DOHH2 (cell line): ENCODE measurements around the gene FAM83F.
"Not testable (repeated sequence)": the region's sequence is repeated elsewhere in the genome, so short reads cannot be mapped to it uniquely, and the experiment has no call there.

Experiments
- H3F3A ChIP-seq: fragments of 200-600 bp; sonication (generic), shearing (Covaris generic); 2 replicates; pipeline ENCODE4 v1.6.0; 2016; ENCODE audit warnings: antibody characterized with exemption, mild to moderate bottlenecking; ENCODE audit not compliant: control insufficient read depth, insufficient read depth
- H3K27ac ChIP-seq: fragments of 200-600 bp; sonication (generic); 2 replicates; pipeline ENCODE4 v1.5.1; 2014; ENCODE audit warnings: low read depth, mild to moderate bottlenecking, low read length, moderate library complexity
- H3K27me3 ChIP-seq: fragments of 200-600 bp; sonication (generic); 2 replicates; pipeline ENCODE4 v1.6.1; 2014; ENCODE audit warnings: mild to moderate bottlenecking, low read length, mixed read lengths; ENCODE audit not compliant: control insufficient read depth
- H3K36me3 ChIP-seq: fragments of 200-600 bp; sonication (generic); 2 replicates; pipeline ENCODE4 v1.6.1; 2014; ENCODE audit warnings: mild to moderate bottlenecking, low read length, moderate library complexity, mixed read lengths; ENCODE audit not compliant: control insufficient read depth
- H3K4me1 ChIP-seq: fragments of 200-600 bp; sonication (generic); 2 replicates; pipeline ENCODE4 v1.6.1; 2014; ENCODE audit warnings: mild to moderate bottlenecking, low read length, mixed read lengths; ENCODE audit not compliant: control insufficient read depth
- H3K4me2 ChIP-seq: fragments of 200-600 bp; sonication (generic); 2 replicates; pipeline ENCODE4 v1.6.0; 2014; ENCODE audit warnings: mild to moderate bottlenecking, low read length, moderate library complexity
- H3K4me3 ChIP-seq: fragments of 200-600 bp; sonication (generic); 2 replicates; pipeline ENCODE4 v1.5.1; 2014; ENCODE audit warnings: mild to moderate bottlenecking, low read length, mixed read lengths
- H3K79me2 ChIP-seq: fragments of 200-600 bp; sonication (generic); 2 replicates; pipeline ENCODE4 v1.6.1; 2014; ENCODE audit warnings: mild to moderate bottlenecking, low read length, mixed read lengths; ENCODE audit not compliant: control insufficient read depth
- H3K9me2 ChIP-seq: fragments of 200-600 bp; sonication (generic); replicated peaks from 2 replicates; pipeline ENCODE4 v1.6.1; 2014; ENCODE audit warnings: mild to moderate bottlenecking, low read length, mixed read lengths; ENCODE audit not compliant: control insufficient read depth
- H3K9me3 ChIP-seq: fragments of 200-600 bp; sonication (generic); 2 replicates; pipeline ENCODE4 v1.6.1; 2014; ENCODE audit warnings: antibody characterized with exemption, low read length, mixed read lengths; ENCODE audit not compliant: control insufficient read depth, insufficient read depth
- H4K20me1 ChIP-seq: fragments of 200-600 bp; sonication (generic); 2 replicates; pipeline ENCODE4 v1.6.0; 2014; ENCODE audit warnings: low read depth, mild to moderate bottlenecking, antibody characterized with exemption, low read length, moderate library complexity; ENCODE audit not compliant: control insufficient read depth, insufficient read depth
- CTCF ChIP-seq: fragments of 200-600 bp; sonication (generic); IDR thresholded peaks from one replicate; pipeline ENCODE4 v1.5.1; 2014; ENCODE audit warnings: antibody characterized with exemption, mild to moderate bottlenecking, low read depth, low read length; ENCODE audit not compliant: poor library complexity, severe bottlenecking
- EZH2phosphoT487 ChIP-seq: fragments of 200-600 bp; sonication (generic); IDR thresholded peaks from 2 replicates; pipeline ENCODE4 v1.6.1; 2017; ENCODE audit warnings: borderline replicate concordance, mild to moderate bottlenecking, antibody characterized with exemption, low read length, moderate library complexity, mixed read lengths

The FAM83F gene

GRCh38 chr22:39947220-39948216, 47.2 kb upstream of the FAM83F start:
- no peaks in the 10 kb centered on the region for H3K79me2 ChIP-seq
- no peaks in the 10 kb centered on the region for H3F3A ChIP-seq
- H3K4me3 ChIP-seq: no peak overlapping the region
- no peak for TF ChIP-seq EZH2phosphoT487
- TF ChIP-seq CTCF: no peak
- H3K4me2 ChIP-seq: no peak overlapping the region
- no peaks in the 10 kb centered on the region for H3K9me3 ChIP-seq
- H3K9me2 ChIP-seq: no peaks in the 10 kb centered on the region
- H3K4me1 ChIP-seq: peaks cover 16% of the 10 kb centered on the region
- no peaks in the 10 kb centered on the region for H3K36me3 ChIP-seq
- no peak overlapping the region for H3K27ac ChIP-seq
- peaks cover 32% of the 10 kb centered on the region for H3K27me3 ChIP-seq
- no peaks in the 10 kb centered on the region for H4K20me1 ChIP-seq

DNA sequence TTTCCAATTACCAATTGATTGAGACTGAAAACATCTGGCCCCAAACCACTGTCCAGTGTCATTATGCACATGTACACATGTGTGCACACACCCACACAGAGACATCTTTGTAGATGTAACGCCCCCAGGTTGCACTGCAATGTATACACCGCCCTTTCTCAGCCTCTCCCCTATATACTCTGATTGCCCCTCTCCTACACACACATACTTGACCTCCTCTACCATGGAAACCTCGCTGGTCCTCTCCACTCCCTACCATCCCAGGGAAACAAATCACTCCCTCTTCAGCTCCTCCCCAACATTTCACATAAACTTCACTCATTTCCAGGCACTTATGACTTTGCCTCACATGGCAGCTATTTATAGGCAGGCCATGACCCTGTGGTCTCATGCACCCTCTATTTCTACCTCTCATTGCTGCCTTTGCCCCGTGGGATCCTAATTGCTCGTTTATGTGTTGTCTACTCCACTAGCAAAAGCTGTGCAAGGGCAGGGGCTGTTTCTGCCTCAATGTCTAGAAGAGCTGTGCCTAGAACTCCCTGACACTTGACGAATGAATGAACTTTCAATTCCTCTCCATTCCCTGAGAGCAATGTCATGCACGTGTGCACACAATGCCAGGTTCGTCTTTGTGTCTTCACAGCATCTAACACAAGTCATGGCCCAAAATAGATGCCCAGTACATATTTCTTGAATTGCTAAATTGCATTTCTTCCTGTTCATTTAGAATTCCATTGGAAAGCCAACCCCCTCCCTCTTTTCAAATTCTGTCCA, 44.6 kb upstream of the FAM83F start:
- Histone ChIP-seq H3K4me2 (no peak overlapping the region), H3K79me2 (no peaks in the 10 kb centered on the region), H3K36me3 (no peaks in the 10 kb centered on the region), H3K4me1 (peaks cover 12% of the 10 kb centered on the region), H3K27ac (no peak overlapping the region), H3K9me2 (no peaks in the 10 kb centered on the region), H3K27me3 (peaks cover 30% of the 10 kb centered on the region), H3K4me3 (no peak overlapping the region), H4K20me1 (no peaks in the 10 kb centered on the region), H3F3A (no peaks in the 10 kb centered on the region), H3K9me3 (no peaks in the 10 kb centered on the region)
- TF ChIP-seq CTCF (no peak), EZH2phosphoT487 (no peak)

GRCh38 chr22:39951603-39952293, 43.0 kb upstream of the FAM83F start:
- H3K4me2 ChIP-seq, H3K9me2 ChIP-seq, H3K4me3 ChIP-seq, H3K27ac ChIP-seq, H3K9me3 ChIP-seq, H4K20me1 ChIP-seq, H3K79me2 ChIP-seq, H3F3A ChIP-seq, H3K36me3 ChIP-seq: not testable (repeated sequence)
- peaks cover 30% of the 10 kb centered on the region for H3K27me3 ChIP-seq
- peaks cover 13% of the 10 kb centered on the region for H3K4me1 ChIP-seq
